ENCODE results near the gene CD300LF.

CD300LF gene

GRCh38 chr17:74757931-74758847 is 45.5 kb upstream of the CD300LF start:
- Histone ChIP-seq H3K9me2 (replicated peaks; ENCODE audit: insufficient read depth, low read length) (no peaks in the 10 kb centered on the region), H3K27me3 (ENCODE audit: low read length) (no peaks in the 10 kb centered on the region), H3K4me3 (ENCODE audit: insufficient read depth, low read length, poor library complexity, severe bottlenecking) (no peak overlapping the region), H3K9me3 (ENCODE audit: insufficient read depth, low read length) (no peaks in the 10 kb centered on the region), H2AFZ (ENCODE audit: low read depth, low read length, severe bottlenecking) (no peak overlapping the region), H3F3A (ENCODE audit: insufficient read depth) (no peaks in the 10 kb centered on the region), H3K27ac (ENCODE audit: low read depth, low read length) (no peak overlapping the region), H3K9ac (ENCODE audit: low read length) (no peak overlapping the region), H3K36me3 (ENCODE audit: low read length) (no peaks in the 10 kb centered on the region), H3K79me2 (ENCODE audit: insufficient read depth, low read length) (peaks cover 44% of the 10 kb centered on the region), H4K20me1 (ENCODE audit: low read depth, low read length) (no peaks in the 10 kb centered on the region; the same call in 1 of the 2 replicates), H3K4me2 (ENCODE audit: low read depth, low read length, poor library complexity, severe bottlenecking) (no peak overlapping the region)
- TF ChIP-seq CTCF (IDR thresholded peaks at IDR 0.05; ENCODE audit: insufficient read depth, low read length, poor library complexity, severe bottlenecking), result no peak
- TF ChIP-seq EZH2phosphoT487 (conservative IDR thresholded peaks at IDR 0.05; ENCODE audit: low read length), result no peak

- H3K79me2 ChIP-seq (ENCODE audit: insufficient read depth, low read length), result peaks cover 51% of the 10 kb centered on the region
- H2AFZ ChIP-seq (ENCODE audit: low read depth, low read length, severe bottlenecking), result no peak overlapping the region
- H4K20me1 ChIP-seq (ENCODE audit: low read depth, low read length), result no peaks in the 10 kb centered on the region; the same call in 1 of the 2 replicates
- no peaks in the 10 kb centered on the region for H3K36me3 ChIP-seq (ENCODE audit: low read length)
- TF ChIP-seq CTCF (IDR thresholded peaks at IDR 0.05; ENCODE audit: insufficient read depth, low read length, poor library complexity, severe bottlenecking), result no peak
- TF ChIP-seq EZH2phosphoT487 (conservative IDR thresholded peaks at IDR 0.05; ENCODE audit: low read length), result no peak
- no peak overlapping the region for H3K4me3 ChIP-seq (ENCODE audit: insufficient read depth, low read length, poor library complexity, severe bottlenecking)
- H3K4me2 ChIP-seq (ENCODE audit: low read depth, low read length, poor library complexity, severe bottlenecking), result no peak overlapping the region
- no peaks in the 10 kb centered on the region for H3K27me3 ChIP-seq (ENCODE audit: low read length)
- no peaks in the 10 kb centered on the region for H3F3A ChIP-seq (ENCODE audit: insufficient read depth)
- H3K9ac ChIP-seq (ENCODE audit: low read length), result no peak overlapping the region
- no peak overlapping the region for H3K27ac ChIP-seq (ENCODE audit: low read depth, low read length)
- no peaks in the 10 kb centered on the region for H3K9me3 ChIP-seq (ENCODE audit: insufficient read depth, low read length)
- H3K9me2 ChIP-seq (replicated peaks; ENCODE audit: insufficient read depth, low read length), result no peaks in the 10 kb centered on the region
Observed at GRCh38 chr17:74757502-74757901, 44.8 kb upstream of the CD300LF start.

GRCh38 chr17:74756891-74757290 is 44.2 kb upstream of the CD300LF start:
- H3K79me2 ChIP-seq (ENCODE audit: insufficient read depth, low read length), result peaks cover 55% of the 10 kb centered on the region
- no peaks in the 10 kb centered on the region; the same call in 1 of the 2 replicates for H4K20me1 ChIP-seq (ENCODE audit: low read depth, low read length)
- H3K4me2 ChIP-seq (ENCODE audit: low read depth, low read length, poor library complexity, severe bottlenecking), result no peak overlapping the region
- TF ChIP-seq CTCF (IDR thresholded peaks at IDR 0.05; ENCODE audit: insufficient read depth, low read length, poor library complexity, severe bottlenecking), result no peak
- no peak for TF ChIP-seq EZH2phosphoT487 (conservative IDR thresholded peaks at IDR 0.05; ENCODE audit: low read length)
- H3K9ac ChIP-seq (ENCODE audit: low read length), result no peak overlapping the region
- no peak overlapping the region for H3K27ac ChIP-seq (ENCODE audit: low read depth, low read length)
- H3F3A ChIP-seq (ENCODE audit: insufficient read depth), result no peaks in the 10 kb centered on the region
- no peaks in the 10 kb centered on the region for H3K9me3 ChIP-seq (ENCODE audit: insufficient read depth, low read length)
- H2AFZ ChIP-seq (ENCODE audit: low read depth, low read length, severe bottlenecking), result no peak overlapping the region
- no peaks in the 10 kb centered on the region for H3K36me3 ChIP-seq (ENCODE audit: low read length)
- no peak overlapping the region for H3K4me3 ChIP-seq (ENCODE audit: insufficient read depth, low read length, poor library complexity, severe bottlenecking)
- H3K27me3 ChIP-seq (ENCODE audit: low read length), result no peaks in the 10 kb centered on the region
- H3K9me2 ChIP-seq (replicated peaks; ENCODE audit: insufficient read depth, low read length), result no peaks in the 10 kb centered on the region

Data from SU-DHL-6 (cell line).